Measurements from ENCODE around the gene COMTD1. TPM values are rescaled to one million over a fixed set of nuclear protein-coding genes. Genes with fewer than 3 reads are reported as not detected.
"Not testable (repeated sequence)": the region's sequence is repeated elsewhere in the genome, so short reads cannot be mapped to it uniquely, and the experiment has no call there.

Gene COMTD1
- total RNA-seq, 2 donors from 2014 or later, result 22.3 to 58.9 TPM

- H3K4me3 Mint-ChIP-seq, result no peak overlapping the region
- H3K4me1 Mint-ChIP-seq (ENCODE audit: low read depth in 2 of 2), result no peaks in the 10 kb centered on the region
- DNase-seq (ENCODE audit: low spot score) (no peak), ATAC-seq (no peak)
- H3K27me3 Mint-ChIP-seq, result no peaks in the 10 kb centered on the region
- no peaks in the 10 kb centered on the region for H3K36me3 Mint-ChIP-seq
- no peak overlapping the region for H3K27ac Mint-ChIP-seq
- no peaks in the 10 kb centered on the region for H3K9me3 Mint-ChIP-seq
Measured at GRCh38 chr10:75203724-75204123, 32.0 kb downstream of the COMTD1 start.

GRCh38 chr10:75203046-75203620 lies 32.6 kb downstream of the COMTD1 start:
- H3K27me3 Mint-ChIP-seq; H3K4me3 Mint-ChIP-seq; DNase-seq (ENCODE audit: low spot score); H3K36me3 Mint-ChIP-seq; H3K4me1 Mint-ChIP-seq (ENCODE audit: low read depth in 2 of 2); H3K27ac Mint-ChIP-seq; H3K9me3 Mint-ChIP-seq; ATAC-seq: not testable (repeated sequence)

- H3K4me1 Mint-ChIP-seq (ENCODE audit: low read depth in 2 of 2), result no peaks in the 10 kb centered on the region
- H3K27me3 Mint-ChIP-seq, result no peaks in the 10 kb centered on the region
- H3K27ac Mint-ChIP-seq, result no peak overlapping the region
- H3K36me3 Mint-ChIP-seq, result no peaks in the 10 kb centered on the region
- no peaks in the 10 kb centered on the region for H3K9me3 Mint-ChIP-seq
- no peak for DNase-seq (ENCODE audit: low spot score)
- peak in 1 of 2 donors; percentile 43 for ATAC-seq
- no peak overlapping the region for H3K4me3 Mint-ChIP-seq
Measured at GRCh38 chr10:75202321-75203045, 33.3 kb downstream of the COMTD1 start.

- H3K27ac Mint-ChIP-seq, result no peak overlapping the region
- H3K4me1 Mint-ChIP-seq (ENCODE audit: low read depth in 2 of 2), result no peaks in the 10 kb centered on the region
- H3K9me3 Mint-ChIP-seq, result no peaks in the 10 kb centered on the region
- ATAC-seq, result no peak
- no peaks in the 10 kb centered on the region for H3K27me3 Mint-ChIP-seq
- DNase-seq (ENCODE audit: low spot score), result no peak
- no peak overlapping the region for H3K4me3 Mint-ChIP-seq
- H3K36me3 Mint-ChIP-seq, result no peaks in the 10 kb centered on the region
Measured at GRCh38 chr10:75201793-75202307, 33.9 kb downstream of the COMTD1 start.

GRCh38 chr10:75199949-75200348 lies 35.8 kb downstream of the COMTD1 start:
- ATAC-seq; H3K4me3 Mint-ChIP-seq; DNase-seq (ENCODE audit: low spot score); H3K4me1 Mint-ChIP-seq (ENCODE audit: low read depth in 2 of 2); H3K36me3 Mint-ChIP-seq; H3K27ac Mint-ChIP-seq; H3K27me3 Mint-ChIP-seq; H3K9me3 Mint-ChIP-seq: not testable (repeated sequence)

GRCh38 chr10:75197906-75198305 lies 37.9 kb downstream of the COMTD1 start:
- Mint-ChIP-seq H3K9me3 (no peaks in the 10 kb centered on the region), H3K4me3 (no peak overlapping the region), H3K4me1 (ENCODE audit: low read depth in 2 of 2) (no peaks in the 10 kb centered on the region), H3K36me3 (no peaks in the 10 kb centered on the region), H3K27ac (no peak overlapping the region), H3K27me3 (no peaks in the 10 kb centered on the region)
- DNase-seq (ENCODE audit: low spot score) (no peak), ATAC-seq (no peak)

- H3K27ac Mint-ChIP-seq, result no peak overlapping the region
- no peaks in the 10 kb centered on the region for H3K4me1 Mint-ChIP-seq (ENCODE audit: low read depth in 2 of 2)
- DNase-seq (ENCODE audit: low spot score) (no peak), ATAC-seq (no peak)
- H3K4me3 Mint-ChIP-seq, result no peak overlapping the region
- H3K9me3 Mint-ChIP-seq, result no peaks in the 10 kb centered on the region
- H3K36me3 Mint-ChIP-seq, result no peaks in the 10 kb centered on the region
- no peaks in the 10 kb centered on the region for H3K27me3 Mint-ChIP-seq
Measured at GRCh38 chr10:75197066-75197465, 38.7 kb downstream of the COMTD1 start.

GRCh38 chr10:75195035-75195763 lies 40.6 kb downstream of the COMTD1 start:
- Mint-ChIP-seq H3K36me3 (no peaks in the 10 kb centered on the region), H3K4me3 (no peak overlapping the region), H3K27ac (no peak overlapping the region), H3K9me3 (no peaks in the 10 kb centered on the region), H3K27me3 (no peaks in the 10 kb centered on the region), H3K4me1 (ENCODE audit: low read depth in 2 of 2) (no peaks in the 10 kb centered on the region)
- ATAC-seq (no peak), DNase-seq (ENCODE audit: low spot score) (no peak)

GRCh38 chr10:75194625-75195024 lies 41.1 kb downstream of the COMTD1 start:
- H3K4me3 Mint-ChIP-seq; H3K9me3 Mint-ChIP-seq; H3K27me3 Mint-ChIP-seq; H3K36me3 Mint-ChIP-seq; DNase-seq (ENCODE audit: low spot score); ATAC-seq; H3K27ac Mint-ChIP-seq; H3K4me1 Mint-ChIP-seq (ENCODE audit: low read depth in 2 of 2): not testable (repeated sequence)

- Mint-ChIP-seq H3K27me3 (no peaks in the 10 kb centered on the region), H3K4me3 (no peak overlapping the region), H3K9me3 (no peaks in the 10 kb centered on the region), H3K36me3 (no peaks in the 10 kb centered on the region), H3K4me1 (ENCODE audit: low read depth in 2 of 2) (peaks cover 0 to 4% of the 10 kb centered on the region in 2 donors), H3K27ac (no peak overlapping the region)
- ATAC-seq (no peak), DNase-seq (ENCODE audit: low spot score) (no peak)
Measured at GRCh38 chr10:75191821-75192568, 43.8 kb downstream of the COMTD1 start.

- Mint-ChIP-seq H3K9me3 (no peaks in the 10 kb centered on the region), H3K27ac (no peak overlapping the region), H3K4me1 (ENCODE audit: low read depth in 2 of 2) (peaks cover 0 to 7% of the 10 kb centered on the region in 2 donors), H3K36me3 (no peaks in the 10 kb centered on the region), H3K27me3 (no peaks in the 10 kb centered on the region), H3K4me3 (no peak overlapping the region)
- no peak for DNase-seq (ENCODE audit: low spot score)
- no peak for ATAC-seq
Measured at GRCh38 chr10:75189266-75190096, 46.3 kb downstream of the COMTD1 start.

GRCh38 chr10:75188522-75188921 lies 47.2 kb downstream of the COMTD1 start:
- H3K27me3 Mint-ChIP-seq; H3K4me1 Mint-ChIP-seq (ENCODE audit: low read depth in 2 of 2); H3K27ac Mint-ChIP-seq; DNase-seq (ENCODE audit: low spot score); H3K4me3 Mint-ChIP-seq; H3K9me3 Mint-ChIP-seq; H3K36me3 Mint-ChIP-seq; ATAC-seq: not testable (repeated sequence)

- Mint-ChIP-seq H3K9me3 (no peaks in the 10 kb centered on the region), H3K4me1 (ENCODE audit: low read depth in 2 of 2) (peaks cover 0 to 7% of the 10 kb centered on the region in 2 donors), H3K27ac (no peak overlapping the region), H3K4me3 (no peak overlapping the region), H3K27me3 (no peaks in the 10 kb centered on the region), H3K36me3 (no peaks in the 10 kb centered on the region)
- peak; percentile 77 to 78 for ATAC-seq
- peak; percentile 77 for DNase-seq (ENCODE audit: low spot score)
Measured at GRCh38 chr10:75187961-75188426, 47.8 kb downstream of the COMTD1 start.
